NCI-H1436 treated with DMSO at 0.1 percent for 48 hours (cell line): ENCODE data around the gene TSTD1.

ENCODE experiments used
- DNase-seq: peaks from one replicate; lab custom pipeline; 2025; lab: John Stamatoyannopoulos, UW

TSTD1 gene, protein sequence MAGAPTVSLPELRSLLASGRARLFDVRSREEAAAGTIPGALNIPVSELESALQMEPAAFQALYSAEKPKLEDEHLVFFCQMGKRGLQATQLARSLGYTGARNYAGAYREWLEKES

DNA sequence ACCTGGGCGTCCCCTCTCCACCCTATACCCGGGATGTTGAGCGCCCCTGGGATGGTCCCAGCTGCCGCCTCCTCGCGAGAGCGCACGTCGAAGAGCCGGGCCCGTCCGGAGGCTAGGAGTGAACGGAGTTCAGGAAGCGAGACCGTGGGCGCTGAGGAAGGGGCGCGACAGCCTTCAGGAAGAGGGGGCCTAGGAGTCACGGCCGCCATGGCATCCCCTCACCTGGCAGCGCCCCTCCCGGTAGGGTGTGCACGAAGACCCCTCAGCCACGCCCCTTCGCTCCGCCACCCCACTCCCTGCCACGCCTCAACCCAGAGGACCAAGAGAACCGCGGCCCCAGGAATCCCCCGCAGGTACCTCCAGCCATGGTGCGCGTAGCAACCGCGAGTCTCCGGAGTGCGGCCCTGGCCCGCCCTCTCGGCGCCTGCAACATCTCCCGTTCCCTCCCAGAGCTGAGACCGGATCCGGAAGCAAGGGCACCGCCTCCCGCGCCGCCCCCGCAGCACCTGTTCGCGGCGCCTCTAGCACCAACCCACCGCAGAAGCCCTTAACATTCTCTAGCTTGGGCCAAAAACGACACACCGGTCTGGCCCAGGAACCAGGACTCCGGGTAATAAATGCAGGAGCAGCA lies at the start of gene TSTD1:
Gene TSTD1, minus strand, starts transcription at position 442 of the 631 bp plus-strand sequence. Its CDS starts 75 bp downstream, at position 367.
- DNase-seq, result no peak

- no peak for DNase-seq
Measured at GRCh38 chr1:161086457-161086856, 47.7 kb upstream of the TSTD1 start.

DNA sequence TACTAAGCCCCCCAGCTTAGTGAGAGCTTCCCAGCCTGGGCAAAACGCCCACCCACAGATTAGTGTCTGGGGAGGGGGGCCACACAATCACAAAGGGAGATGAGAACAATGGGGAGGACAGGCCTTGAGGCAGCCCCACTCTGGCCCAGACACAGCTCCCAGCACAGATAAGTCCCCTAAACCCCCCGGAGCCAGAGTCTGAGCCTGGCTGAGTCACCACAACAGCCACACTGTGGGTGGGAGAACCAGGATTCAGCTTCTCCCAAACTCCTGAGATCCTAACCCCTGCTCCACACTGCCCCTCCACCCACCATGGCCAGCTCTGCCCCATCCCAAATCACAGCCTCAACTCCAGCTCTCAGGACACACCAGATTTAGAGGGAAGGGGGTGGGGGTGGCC lies 46.4 kb upstream of the TSTD1 start:
- no peak for DNase-seq

GRCh38 chr1:161084597-161084988 lies 45.8 kb upstream of the TSTD1 start:
- no peak for DNase-seq

GRCh38 chr1:161083748-161084596 lies 45.2 kb upstream of the TSTD1 start:
- no peak for DNase-seq

DNA sequence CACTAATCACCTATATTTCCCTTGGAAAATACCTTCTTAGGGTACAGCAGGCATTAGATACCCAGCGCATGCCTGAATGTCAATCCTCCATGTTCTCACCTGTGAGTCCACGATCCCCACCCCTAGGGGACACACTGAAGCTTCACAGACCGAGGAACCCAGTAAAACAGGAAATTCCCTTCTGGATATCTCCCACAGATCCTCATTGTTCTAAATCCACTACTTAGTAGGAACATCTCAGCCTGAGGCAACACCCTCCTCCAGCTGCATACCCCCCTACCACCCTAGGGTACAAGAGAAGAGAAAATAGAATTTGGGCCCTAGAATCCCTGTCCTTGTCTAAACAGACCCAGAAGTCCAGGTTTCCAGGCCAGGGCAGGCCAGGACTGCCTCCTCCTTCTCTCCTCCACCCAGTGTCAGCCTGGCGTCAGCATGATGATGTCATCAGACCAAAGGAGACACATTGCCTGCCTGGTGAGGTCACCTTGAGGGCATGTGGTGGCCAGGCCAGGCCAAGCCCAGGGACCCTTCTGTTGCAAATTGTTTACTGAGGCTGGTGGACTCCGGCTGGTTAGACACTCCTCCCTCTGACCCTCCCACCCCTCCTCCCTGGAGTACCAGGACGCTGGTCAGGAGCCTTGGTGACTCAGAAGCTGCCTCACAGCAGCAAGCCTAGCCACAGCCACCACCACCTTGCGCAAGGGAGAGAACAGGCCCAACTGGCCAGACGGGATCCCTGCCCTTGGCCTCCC lies 44.4 kb upstream of the TSTD1 start:
- no peak for DNase-seq

DNA sequence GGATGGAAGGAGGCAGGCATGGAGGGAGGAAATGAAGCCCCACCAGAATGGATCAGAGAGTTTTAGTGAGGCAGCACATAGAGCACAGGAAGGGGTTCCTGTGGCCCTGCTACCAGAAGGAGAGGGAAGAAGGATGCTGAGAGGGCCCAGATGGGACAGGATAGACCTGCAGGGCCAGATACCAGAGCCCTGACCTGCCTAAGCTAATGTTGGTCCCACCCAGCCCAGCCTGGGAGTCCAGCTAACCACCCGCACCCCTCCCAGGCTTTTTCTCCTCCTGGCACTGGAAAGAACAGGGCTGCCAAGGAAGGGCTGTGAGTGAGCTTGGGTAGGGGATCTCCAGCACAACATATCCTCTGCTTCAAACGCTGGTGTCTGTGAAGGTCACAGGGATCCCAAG lies 43.7 kb upstream of the TSTD1 start:
- DNase-seq, result no peak

GRCh38 chr1:161081519-161081918 lies 42.8 kb upstream of the TSTD1 start:
- DNase-seq, result no peak

GRCh38 chr1:161080441-161081405 lies 42.0 kb upstream of the TSTD1 start:
- no peak for DNase-seq

GRCh38 chr1:161079436-161080110 lies 40.8 kb upstream of the TSTD1 start:
- DNase-seq, result no peak

GRCh38 chr1:161077426-161077825 lies 38.7 kb upstream of the TSTD1 start:
- no peak for DNase-seq

DNA sequence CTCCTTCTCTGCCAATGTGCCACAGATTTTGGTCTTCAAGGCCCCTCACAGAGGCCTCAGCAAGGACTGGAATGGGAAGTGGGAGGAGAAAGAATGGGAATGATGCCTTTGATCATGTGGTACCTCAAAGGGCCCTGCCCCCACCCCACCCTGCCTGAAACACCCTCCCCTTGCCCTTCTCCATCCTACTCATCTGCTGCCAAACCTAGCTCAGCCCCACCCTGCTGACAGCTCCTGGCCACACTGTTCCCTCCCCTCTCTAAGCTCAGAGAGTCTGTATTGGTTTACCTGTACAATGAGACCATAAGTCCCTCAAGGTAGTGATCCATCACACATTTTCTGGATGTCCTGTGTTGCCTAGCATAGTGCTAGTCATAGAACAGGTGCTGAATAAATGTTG lies 37.6 kb upstream of the TSTD1 start:
- no peak for DNase-seq

- no peak for DNase-seq
Measured at GRCh38 chr1:161074676-161075368, 36.1 kb upstream of the TSTD1 start.

DNA sequence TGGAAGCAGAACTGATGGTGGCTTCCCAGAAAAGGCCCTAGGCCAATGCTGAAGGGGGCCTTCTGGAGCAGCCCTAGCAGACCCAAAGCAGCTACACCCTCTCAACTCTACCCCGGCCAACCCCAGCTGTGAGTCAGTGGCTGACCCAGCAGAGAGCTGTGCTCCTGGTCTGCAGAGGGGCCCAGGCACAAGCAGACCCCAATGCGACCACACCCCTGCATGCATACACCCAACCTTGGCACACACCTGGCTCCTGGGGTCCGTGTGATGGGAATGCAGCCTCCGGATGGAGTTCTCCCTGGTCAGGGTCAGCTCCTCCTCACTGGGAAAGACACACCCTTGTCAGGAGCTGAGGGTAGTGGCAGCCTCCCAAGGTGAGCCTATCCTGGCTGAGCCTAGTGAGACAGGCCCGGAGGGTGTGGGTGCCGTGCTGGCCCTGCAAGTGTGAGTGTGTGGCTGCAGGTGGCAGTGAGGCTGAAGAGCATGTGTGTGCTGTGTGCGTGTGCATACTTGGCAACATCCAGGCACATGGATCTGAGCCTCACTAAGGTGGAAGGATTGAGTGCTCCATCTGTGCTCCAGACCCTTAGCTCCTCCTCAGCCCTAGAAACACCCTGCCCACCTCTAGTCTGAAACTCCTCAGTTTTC lies 34.8 kb upstream of the TSTD1 start:
- DNase-seq, result no peak

- no peak for DNase-seq
Measured at GRCh38 chr1:161072751-161073449, 34.1 kb upstream of the TSTD1 start.

- DNase-seq, result no peak
Measured at GRCh38 chr1:161071886-161072371, 33.2 kb upstream of the TSTD1 start.

GRCh38 chr1:161070761-161071160 lies 32.0 kb upstream of the TSTD1 start:
- DNase-seq, result no peak

- DNase-seq, result no peak
Measured at GRCh38 chr1:161069731-161070270, 31.0 kb upstream of the TSTD1 start, which contains the start of gene ARHGAP30. TSS of gene ARHGAP30 (minus strand) at chr1:161069891. CDS start at chr1:161069624, 267 bp downstream.
